MM.1S (cell line): ENCODE data around the gene FSTL1.

Experiments used
- DNase-seq: peaks from one replicate; pipeline ENCODE4 v3.0.0-alpha.2; 2015
- H2AFZ ChIP-seq: fragments of 300-600 bp; sonication (generic); 2 replicates; pipeline ENCODE4 v1.6.0; 2016; ENCODE audit warnings: antibody characterized with exemption, low read length
- H3F3A ChIP-seq: fragments of 300-600 bp; sonication (generic); 2 replicates; pipeline ENCODE4 v1.6.1; 2016; ENCODE audit warnings: mild to moderate bottlenecking, antibody characterized with exemption, low read length, moderate library complexity, mixed read lengths; ENCODE audit not compliant: insufficient read depth
- H3K27ac ChIP-seq: fragments of 300-600 bp; sonication (generic); 2 replicates; pipeline ENCODE4 v1.5.1; 2016; ENCODE audit warnings: mild to moderate bottlenecking, low read length
- H3K27me3 ChIP-seq: fragments of 300-600 bp; sonication (generic); replicated peaks from 2 replicates; pipeline ENCODE4 v1.6.0; 2016; ENCODE audit warnings: low read length; ENCODE audit not compliant: insufficient read depth
- H3K36me3 ChIP-seq: fragments of 300-600 bp; sonication (generic); replicated peaks from 2 replicates; pipeline ENCODE4 v1.6.1; 2016; ENCODE audit warnings: mild to moderate bottlenecking, low read length, mixed read lengths; ENCODE audit not compliant: insufficient read depth
- H3K4me1 ChIP-seq: fragments of 300-600 bp; sonication (generic); 2 replicates; pipeline ENCODE4 v1.6.1; 2016; ENCODE audit warnings: low read length, mixed read lengths
- H3K4me2 ChIP-seq: fragments of 300-600 bp; sonication (generic); 2 replicates; pipeline ENCODE4 v1.6.0; 2016; ENCODE audit warnings: low read depth, low read length
- H3K4me3 ChIP-seq: fragments of 300-600 bp; sonication (generic); 2 replicates; pipeline ENCODE4 v1.5.1; 2016; ENCODE audit warnings: low read length, mixed read lengths
- H3K79me2 ChIP-seq: fragments of 300-600 bp; sonication (generic); 2 replicates; pipeline ENCODE4 v1.6.1; 2016; ENCODE audit warnings: mixed run types, low read length, mixed read lengths
- H3K9ac ChIP-seq: fragments of 300-600 bp; sonication (generic); 2 replicates; pipeline ENCODE4 v1.6.1; 2016; ENCODE audit warnings: low read length, mixed read lengths
- H3K9me2 ChIP-seq: fragments of 300-600 bp; sonication (generic); replicated peaks from 2 replicates; pipeline ENCODE4 v1.6.1; 2016; ENCODE audit warnings: mild to moderate bottlenecking, low read length, mixed read lengths; ENCODE audit not compliant: insufficient read depth
- H3K9me3 ChIP-seq: fragments of 300-600 bp; sonication (generic); replicated peaks from 2 replicates; pipeline ENCODE4 v1.6.1; 2016; ENCODE audit warnings: mild to moderate bottlenecking, low read length, mixed read lengths; ENCODE audit not compliant: insufficient read depth
- H4K20me1 ChIP-seq: fragments of 300-600 bp; sonication (generic); 2 replicates; pipeline ENCODE4 v1.6.1; 2016; ENCODE audit warnings: mild to moderate bottlenecking, low read length, moderate library complexity, mixed read lengths; ENCODE audit not compliant: insufficient read depth
- CTCF ChIP-seq: fragments of 300-600 bp; sonication (generic); IDR thresholded peaks from 2 replicates; pipeline ENCODE4 v1.5.1; 2016; ENCODE audit warnings: antibody characterized with exemption, low read length, mixed read lengths
- EZH2 ChIP-seq: fragments of 300-600 bp; sonication (generic); optimal IDR thresholded peaks from 2 replicates; pipeline ENCODE3; 2017; ENCODE audit warnings: low read depth, mild to moderate bottlenecking, antibody characterized with exemption, low read length, mixed read lengths
- EZH2phosphoT487 ChIP-seq: fragments of 300-600 bp; sonication (generic); IDR thresholded peaks from 2 replicates; pipeline ENCODE4 v1.6.1; 2018; ENCODE audit warnings: antibody characterized with exemption, low read length

Gene FSTL1

DNA sequence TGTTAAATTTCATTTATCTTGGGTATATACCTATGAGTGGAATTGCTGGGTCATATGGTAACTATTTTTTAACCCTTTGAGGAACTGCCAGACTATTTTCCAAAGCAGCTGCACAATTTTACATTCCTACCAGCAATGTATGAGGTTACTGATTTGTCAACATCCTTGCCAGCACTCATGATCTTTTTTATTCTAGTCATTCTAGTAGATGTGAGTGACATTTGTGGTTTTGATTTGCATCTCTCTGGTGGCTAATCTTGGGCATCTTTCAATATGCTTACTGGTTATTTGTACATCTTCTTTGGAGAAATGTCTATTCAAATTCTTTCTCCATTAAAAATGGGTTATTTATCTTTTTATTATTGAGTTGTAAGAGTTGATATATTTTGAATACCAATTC lies 80.3 kb downstream of the FSTL1 start:
- no peaks in the 10 kb centered on the region for H3K79me2 ChIP-seq
- no peaks in the 10 kb centered on the region for H3F3A ChIP-seq
- no peak overlapping the region for H2AFZ ChIP-seq
- DNase-seq, result no peak
- H4K20me1 ChIP-seq, result no peaks in the 10 kb centered on the region
- H3K4me1 ChIP-seq, result no peaks in the 10 kb centered on the region
- H3K27me3 ChIP-seq, result no peaks in the 10 kb centered on the region
- no peak overlapping the region for H3K4me3 ChIP-seq
- TF ChIP-seq EZH2phosphoT487 (no peak), CTCF (no peak), EZH2 (no peak)
- no peaks in the 10 kb centered on the region for H3K36me3 ChIP-seq
- H3K4me2 ChIP-seq, result no peak overlapping the region
- no peak overlapping the region for H3K27ac ChIP-seq
- no peaks in the 10 kb centered on the region for H3K9me3 ChIP-seq
- H3K9me2 ChIP-seq, result no peaks in the 10 kb centered on the region
- no peak overlapping the region for H3K9ac ChIP-seq

DNA sequence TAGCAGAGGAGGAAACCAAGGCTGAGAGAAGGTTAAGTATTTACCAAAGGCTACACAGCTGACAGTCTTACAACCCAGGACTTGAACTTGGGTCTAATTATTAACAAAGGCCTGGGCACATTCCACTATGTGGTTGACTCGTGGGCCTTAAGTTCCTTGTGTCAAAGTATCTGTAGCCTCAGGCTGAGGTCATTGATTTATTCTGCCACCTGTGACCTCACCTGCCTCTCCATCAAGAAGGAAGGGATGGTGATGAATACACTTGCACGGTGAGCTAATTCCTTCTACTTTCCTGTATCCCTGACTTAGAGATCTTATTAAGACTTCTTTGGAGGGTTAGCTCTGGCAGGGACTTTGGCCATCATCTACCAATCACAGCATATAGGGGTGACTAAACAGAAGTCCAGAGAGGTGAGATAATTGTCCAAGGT lies 81.7 kb downstream of the FSTL1 start:
- H3K4me2 ChIP-seq, result no peak overlapping the region
- H3K9me2 ChIP-seq, result no peaks in the 10 kb centered on the region
- H3K36me3 ChIP-seq, result no peaks in the 10 kb centered on the region
- TF ChIP-seq CTCF, result no peak
- TF ChIP-seq EZH2phosphoT487, result no peak
- no peak for TF ChIP-seq EZH2
- H3K9ac ChIP-seq, result no peak overlapping the region
- DNase-seq, result no peak
- H2AFZ ChIP-seq, result no peak overlapping the region
- H3K27me3 ChIP-seq, result no peaks in the 10 kb centered on the region
- no peak overlapping the region for H3K27ac ChIP-seq
- no peaks in the 10 kb centered on the region for H3F3A ChIP-seq
- no peak overlapping the region for H3K4me3 ChIP-seq
- H3K9me3 ChIP-seq, result no peaks in the 10 kb centered on the region
- H4K20me1 ChIP-seq, result no peaks in the 10 kb centered on the region
- H3K4me1 ChIP-seq, result no peaks in the 10 kb centered on the region
- no peaks in the 10 kb centered on the region for H3K79me2 ChIP-seq

DNA sequence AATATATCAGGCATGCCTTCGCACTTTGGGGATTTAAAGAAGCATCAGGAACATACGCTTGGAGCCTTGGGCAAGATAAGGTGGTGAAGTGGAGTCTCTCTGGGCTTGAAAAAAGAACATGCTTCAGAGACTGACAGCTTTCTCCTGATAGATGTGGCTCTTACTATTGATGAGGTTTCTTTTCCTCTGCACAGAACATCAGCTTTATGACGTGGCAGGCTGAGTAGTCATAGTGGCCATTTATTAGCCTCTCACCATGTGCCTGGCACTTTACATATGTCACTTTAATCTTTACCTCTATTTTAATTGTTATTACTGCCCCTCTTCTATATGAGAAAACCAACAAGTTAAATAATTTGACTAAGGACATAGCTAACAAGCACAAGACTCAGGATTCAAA lies 82.6 kb downstream of the FSTL1 start:
- H3K79me2 ChIP-seq, result no peaks in the 10 kb centered on the region
- H3K4me2 ChIP-seq, result no peak overlapping the region
- H2AFZ ChIP-seq, result no peak overlapping the region
- no peaks in the 10 kb centered on the region for H3K36me3 ChIP-seq
- no peak overlapping the region for H3K27ac ChIP-seq
- no peaks in the 10 kb centered on the region for H3K9me2 ChIP-seq
- no peaks in the 10 kb centered on the region for H3K9me3 ChIP-seq
- no peaks in the 10 kb centered on the region for H4K20me1 ChIP-seq
- no peak overlapping the region for H3K4me3 ChIP-seq
- H3F3A ChIP-seq, result no peaks in the 10 kb centered on the region
- H3K9ac ChIP-seq, result no peak overlapping the region
- H3K4me1 ChIP-seq, result no peaks in the 10 kb centered on the region
- no peaks in the 10 kb centered on the region for H3K27me3 ChIP-seq
- TF ChIP-seq EZH2 (no peak), CTCF (no peak)
- no peak for DNase-seq

- no peaks in the 10 kb centered on the region for H3K4me1 ChIP-seq
- no peak for TF ChIP-seq CTCF
- no peak for TF ChIP-seq EZH2phosphoT487
- TF ChIP-seq EZH2, result no peak
- H3K4me3 ChIP-seq, result no peak overlapping the region
- H3K79me2 ChIP-seq, result no peaks in the 10 kb centered on the region
- no peaks in the 10 kb centered on the region for H4K20me1 ChIP-seq
- no peaks in the 10 kb centered on the region for H3K9me3 ChIP-seq
- no peak for DNase-seq
- no peak overlapping the region for H3K9ac ChIP-seq
- no peak overlapping the region for H3K4me2 ChIP-seq
- no peaks in the 10 kb centered on the region for H3F3A ChIP-seq
- H3K9me2 ChIP-seq, result no peaks in the 10 kb centered on the region
- no peaks in the 10 kb centered on the region for H3K27me3 ChIP-seq
- H3K27ac ChIP-seq, result no peak overlapping the region
- H3K36me3 ChIP-seq, result no peaks in the 10 kb centered on the region
- H2AFZ ChIP-seq, result no peak overlapping the region
These were observed 86.0 kb downstream of the FSTL1 start for GRCh38 chr3:120364821-120365220.
